GM10248 (cell line): ENCODE results near the gene HOXB8.

Experiments
- CTCF ChIA-PET: fragments of 300-600 bp; sonication (Branson Sonifier 250); formaldehyde crosslinking; extraction: SDS; loops from one replicate; lab custom pipeline; 2021; ENCODE audit warnings: antibody characterized with exemption; lab: Yijun Ruan, JAX
- POLR2A ChIA-PET: fragments of 350-650 bp; sonication (Branson Sonifier 250); formaldehyde crosslinking; extraction: SDS; loops from one replicate; lab custom pipeline; 2020; ENCODE audit warnings: antibody characterized with exemption; lab: Yijun Ruan, JAX
- DNase-seq: peaks from one replicate; pipeline ENCODE4 v3.0.0; 2012; ENCODE audit errors: extremely low spot score
- CTCF ChIP-seq: IDR thresholded peaks from 2 replicates; pipeline ENCODE4 v1.5.1; 2012; ENCODE audit warnings: mild to moderate bottlenecking, low read depth; ENCODE audit errors: extremely low read depth, missing control alignments, control extremely low read depth

HOXB8 gene

GRCh38 chr17:48593126-48593829, 21.8 kb downstream of the HOXB8 start, which contains the start of gene HOXB5:
HOXB5 (minus strand) TSS chr17:48593779; CDS start chr17:48593682, 97 bp downstream.
- ChIA-PET CTCF (interaction anchor here (0.6 to 4.1 kb wide), 76 partner anchors 14 to 576 kb away, joined by 3 to 51 read pairs (median 4); partner anchors contain the start of gene HOXB8), POLR2A (interaction anchor here (0.6 kb wide), 1 partner anchor 25 kb away, joined by 8 read pairs; no protein-coding TSS in a partner anchor)
- no peak for DNase-seq
- TF ChIP-seq CTCF, result no peak

DNA sequence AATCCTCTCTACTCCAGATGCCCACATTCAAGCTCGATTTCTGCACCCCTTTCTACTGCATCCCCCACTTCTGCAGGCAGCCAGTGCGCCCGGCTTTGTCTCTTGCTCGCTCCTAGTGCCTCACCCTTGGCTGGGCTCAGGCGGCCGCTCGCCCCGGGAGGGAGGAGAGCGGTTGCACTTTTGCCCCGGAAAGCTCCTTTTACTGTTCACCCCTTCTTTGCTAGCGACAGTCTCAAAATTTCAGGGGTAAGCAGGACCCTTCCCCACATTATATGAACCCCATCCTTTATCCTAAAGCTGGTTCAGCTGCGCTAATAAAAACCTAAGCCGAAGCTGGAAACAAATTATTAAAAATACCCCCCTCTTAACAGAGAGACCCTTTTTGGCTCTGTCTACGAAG, 22.5 kb downstream of the HOXB8 start:
- CTCF ChIA-PET, result interaction anchor here (0.8 to 4.1 kb wide), 66 partner anchors 14 to 575 kb away, joined by 3 to 51 read pairs (median 4); partner anchors contain the start of gene HOXB8

GRCh38 chr17:48592057-48592514, 23.0 kb downstream of the HOXB8 start:
- CTCF ChIA-PET, result interaction anchor here (0.9 to 4.1 kb wide), 26 partner anchors 13 to 517 kb away, joined by 3 to 51 read pairs (median 6); partner anchors contain the start of gene HOXB9
- DNase-seq, result no peak
- TF ChIP-seq CTCF, result no peak
- POLR2A ChIA-PET, result no interaction called here

More for the DNA sequence above, 22.5 kb downstream of the HOXB8 start:
- POLR2A ChIA-PET, result no interaction called here
- DNase-seq, result no peak
- no peak for TF ChIP-seq CTCF

DNA sequence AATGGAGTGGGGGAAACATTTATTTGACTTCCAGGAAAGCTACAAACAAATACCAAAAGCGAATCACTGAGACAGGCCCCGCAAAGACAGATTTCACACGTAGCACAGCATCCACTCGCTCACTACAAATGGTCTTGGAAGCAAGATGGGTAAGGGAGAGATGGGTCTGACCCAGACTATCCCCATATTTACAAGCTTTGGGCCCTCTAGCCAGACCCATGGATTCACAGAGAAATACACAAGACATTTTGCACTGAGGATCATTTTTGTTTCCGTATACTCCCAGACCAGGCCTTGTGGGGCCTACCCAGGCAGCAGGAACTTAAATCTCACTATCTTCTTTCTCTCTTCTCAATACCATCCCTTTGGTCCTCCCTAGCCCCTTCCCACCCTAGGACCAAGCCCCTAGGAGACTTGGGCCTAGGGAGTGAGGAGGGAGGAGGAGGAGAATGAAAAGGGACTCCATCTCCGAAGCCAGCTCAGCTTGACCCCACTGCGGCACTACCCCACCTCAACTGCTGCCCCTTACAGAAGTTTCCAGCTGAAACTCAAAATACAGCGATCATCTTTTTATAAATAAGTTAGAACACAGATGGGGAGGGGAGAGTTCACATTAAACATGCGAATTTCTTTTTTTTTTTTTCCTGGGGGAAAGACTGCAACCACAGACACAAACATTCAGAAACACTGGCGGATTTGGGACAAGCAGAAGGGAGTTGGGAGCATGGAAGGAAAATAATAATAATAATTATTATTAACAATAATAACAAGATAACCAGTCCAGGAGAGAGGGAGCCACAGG, 23.6 kb downstream of the HOXB8 start:
- TF ChIP-seq CTCF, result no peak
- CTCF ChIA-PET, result interaction anchor here (1.0 to 4.1 kb wide), 9 partner anchors 21 to 328 kb away, joined by 3 to 51 read pairs (median 8); partner anchors contain the start of gene HOXB9
- no peak for DNase-seq
- POLR2A ChIA-PET, result no interaction called here

GRCh38 chr17:48590607-48591161, 24.4 kb downstream of the HOXB8 start:
- no peak for TF ChIP-seq CTCF
- CTCF ChIA-PET, result interaction anchor here (0.7 to 2.7 kb wide), 9 partner anchors 22 to 517 kb away, joined by 3 to 11 read pairs (median 4); partner anchors contain the start of gene HOXB9
- POLR2A ChIA-PET, result no interaction called here
- no peak for DNase-seq
